ENCODE data around the gene DNAJC27. TPM values are rescaled to one million over a fixed set of nuclear protein-coding genes. Genes with fewer than 3 reads are reported as not detected.

Gene DNAJC27
- total RNA-seq, 1 experiment from 2014 or later, result 4.6 TPM

DNA sequence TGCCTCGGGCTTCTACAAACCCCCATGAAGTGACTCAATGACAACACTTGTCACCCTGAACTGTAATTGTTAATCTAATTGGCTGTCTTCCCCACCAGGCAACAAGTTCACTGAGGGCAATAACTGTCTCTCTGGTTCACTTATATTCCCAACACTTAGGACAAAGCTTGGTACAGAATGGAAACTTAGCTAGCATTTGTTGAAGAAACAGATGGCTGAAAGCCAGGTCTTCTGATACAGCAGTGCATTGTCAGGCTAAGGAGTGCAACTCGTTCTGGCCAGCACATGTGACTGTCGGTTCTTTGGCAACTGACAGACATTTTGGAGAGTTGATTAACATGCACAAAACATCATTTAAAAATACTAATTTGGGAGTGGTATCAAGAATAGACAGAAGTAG is 14.6 kb upstream of the DNAJC27 start:
- H3K4me2 ChIP-seq (ENCODE audit: low read length), result no peak overlapping the region
- H3K27ac ChIP-seq (ENCODE audit: low read depth, low read length), result no peak overlapping the region
- H4K20me1 ChIP-seq (ENCODE audit: insufficient read depth), result no peaks in the 10 kb centered on the region
- no peaks in the 10 kb centered on the region for H3K9me3 ChIP-seq (ENCODE audit: control insufficient read depth in 1 of 2, insufficient read depth in 1 of 2, low read depth in 1 of 2, low read length in 2 of 2)
- POLR2A ChIA-PET, result no interaction called here
- ATAC-seq (no peak), DNase-seq (ENCODE audit: low read depth, low spot score) (no peak)
- H3K36me3 ChIP-seq (ENCODE audit: control insufficient read depth in 1 of 2, insufficient read depth in 2 of 2, low read length in 2 of 2), result no peaks in the 10 kb centered on the region
- no peak overlapping the region for H3K4me3 ChIP-seq (replicated peaks in 1 of 2; ENCODE audit: low read depth in 1 of 2, low read length in 2 of 2)
- RAD21 ChIA-PET (ENCODE audit: low non-redundant PET in 1 of 2, low total read pairs in 2 of 2, uncharacterized antibody in 2 of 2, unreplicated experiment in 2 of 2), result no interaction called here
- H3K9ac ChIP-seq (ENCODE audit: low read length), result no peak overlapping the region
- TF ChIP-seq ZNF274 (IDR thresholded peaks at IDR 0.05; ENCODE audit: low read depth, low read length), result no peak
- TF ChIP-seq, protein P1, sequence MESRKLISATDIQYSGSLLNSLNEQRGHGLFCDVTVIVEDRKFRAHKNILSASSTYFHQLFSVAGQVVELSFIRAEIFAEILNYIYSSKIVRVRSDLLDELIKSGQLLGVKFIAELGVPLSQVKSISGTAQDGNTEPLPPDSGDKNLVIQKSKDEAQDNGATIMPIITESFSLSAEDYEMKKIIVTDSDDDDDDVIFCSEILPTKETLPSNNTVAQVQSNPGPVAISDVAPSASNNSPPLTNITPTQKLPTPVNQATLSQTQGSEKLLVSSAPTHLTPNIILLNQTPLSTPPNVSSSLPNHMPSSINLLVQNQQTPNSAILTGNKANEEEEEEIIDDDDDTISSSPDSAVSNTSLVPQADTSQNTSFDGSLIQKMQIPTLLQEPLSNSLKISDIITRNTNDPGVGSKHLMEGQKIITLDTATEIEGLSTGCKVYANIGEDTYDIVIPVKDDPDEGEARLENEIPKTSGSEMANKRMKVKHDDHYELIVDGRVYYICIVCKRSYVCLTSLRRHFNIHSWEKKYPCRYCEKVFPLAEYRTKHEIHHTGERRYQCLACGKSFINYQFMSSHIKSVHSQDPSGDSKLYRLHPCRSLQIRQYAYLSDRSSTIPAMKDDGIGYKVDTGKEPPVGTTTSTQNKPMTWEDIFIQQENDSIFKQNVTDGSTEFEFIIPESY (IDR thresholded peaks at IDR 0.05; ENCODE audit: extremely low read depth, insufficient replicate concordance, low read length), result no peak
- TF ChIP-seq, protein P2, sequence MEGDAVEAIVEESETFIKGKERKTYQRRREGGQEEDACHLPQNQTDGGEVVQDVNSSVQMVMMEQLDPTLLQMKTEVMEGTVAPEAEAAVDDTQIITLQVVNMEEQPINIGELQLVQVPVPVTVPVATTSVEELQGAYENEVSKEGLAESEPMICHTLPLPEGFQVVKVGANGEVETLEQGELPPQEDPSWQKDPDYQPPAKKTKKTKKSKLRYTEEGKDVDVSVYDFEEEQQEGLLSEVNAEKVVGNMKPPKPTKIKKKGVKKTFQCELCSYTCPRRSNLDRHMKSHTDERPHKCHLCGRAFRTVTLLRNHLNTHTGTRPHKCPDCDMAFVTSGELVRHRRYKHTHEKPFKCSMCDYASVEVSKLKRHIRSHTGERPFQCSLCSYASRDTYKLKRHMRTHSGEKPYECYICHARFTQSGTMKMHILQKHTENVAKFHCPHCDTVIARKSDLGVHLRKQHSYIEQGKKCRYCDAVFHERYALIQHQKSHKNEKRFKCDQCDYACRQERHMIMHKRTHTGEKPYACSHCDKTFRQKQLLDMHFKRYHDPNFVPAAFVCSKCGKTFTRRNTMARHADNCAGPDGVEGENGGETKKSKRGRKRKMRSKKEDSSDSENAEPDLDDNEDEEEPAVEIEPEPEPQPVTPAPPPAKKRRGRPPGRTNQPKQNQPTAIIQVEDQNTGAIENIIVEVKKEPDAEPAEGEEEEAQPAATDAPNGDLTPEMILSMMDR (IDR thresholded peaks at IDR 0.05 in 2 of 3, conservative IDR thresholded peaks at IDR 0.05 in 1 of 3; ENCODE audit: borderline replicate concordance in 1 of 3, insufficient read depth in 1 of 3, low read depth in 2 of 3, low read length in 2 of 3), result no peak
- H3K9me2 ChIP-seq (ENCODE audit: insufficient read depth), result no peaks in the 10 kb centered on the region
- H2AFZ ChIP-seq (ENCODE audit: low read depth, low read length, poor library complexity, severe bottlenecking), result no peak overlapping the region
- H3K79me2 ChIP-seq (ENCODE audit: insufficient read depth, low read length), result no peaks in the 10 kb centered on the region
- no peaks in the 10 kb centered on the region for H3K4me1 ChIP-seq (ENCODE audit: control insufficient read depth in 1 of 2, insufficient read depth in 2 of 2, low read length in 2 of 2)
- CTCF ChIA-PET, result no interaction called here
- H3K27me3 ChIP-seq (ENCODE audit: insufficient read depth, low read length), result no peaks in the 10 kb centered on the region
- no TSS peak for BruUV-seq (replicated peaks)
- intact Hi-C loops (cut with micrococcal nuclease), result no loop called here

DNA sequence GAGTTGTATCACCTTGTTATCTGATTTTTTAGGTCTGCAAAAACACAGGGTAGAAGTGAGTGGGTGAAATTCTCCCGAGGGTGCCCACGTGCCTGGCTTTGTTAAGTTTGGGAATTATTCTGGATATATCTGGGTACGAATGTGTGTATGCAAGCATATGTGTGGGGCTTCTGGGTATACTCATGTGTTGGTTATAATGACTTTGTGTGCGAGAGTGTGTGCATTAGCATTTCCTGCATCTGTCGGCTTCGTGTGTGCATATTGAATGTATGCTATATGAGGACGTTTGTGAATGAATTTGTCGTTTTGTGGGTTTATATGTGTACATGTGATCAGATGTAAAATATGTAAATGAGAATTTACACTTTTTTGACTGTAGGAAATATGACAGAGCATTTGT is 13.8 kb upstream of the DNAJC27 start:
- Histone ChIP-seq H3K4me3 (replicated peaks in 1 of 2; ENCODE audit: low read depth in 1 of 2, low read length in 2 of 2) (no peak overlapping the region), H3K9ac (ENCODE audit: low read length) (no peak overlapping the region), H3K36me3 (ENCODE audit: control insufficient read depth in 1 of 2, insufficient read depth in 2 of 2, low read length in 2 of 2) (no peaks in the 10 kb centered on the region), H3K4me1 (ENCODE audit: control insufficient read depth in 1 of 2, insufficient read depth in 2 of 2, low read length in 2 of 2) (no peaks in the 10 kb centered on the region), H4K20me1 (ENCODE audit: insufficient read depth) (no peaks in the 10 kb centered on the region), H3K79me2 (ENCODE audit: insufficient read depth, low read length) (no peaks in the 10 kb centered on the region), H3K9me3 (ENCODE audit: control insufficient read depth in 1 of 2, insufficient read depth in 1 of 2, low read depth in 1 of 2, low read length in 2 of 2) (no peaks in the 10 kb centered on the region), H2AFZ (ENCODE audit: low read depth, low read length, poor library complexity, severe bottlenecking) (no peak overlapping the region), H3K27ac (ENCODE audit: low read depth, low read length) (no peak overlapping the region), H3K27me3 (ENCODE audit: insufficient read depth, low read length) (no peaks in the 10 kb centered on the region), H3K9me2 (ENCODE audit: insufficient read depth) (no peaks in the 10 kb centered on the region), H3K4me2 (ENCODE audit: low read length) (no peak overlapping the region)
- ChIA-PET POLR2A (no interaction called here), RAD21 (ENCODE audit: low non-redundant PET in 1 of 2, low total read pairs in 2 of 2, uncharacterized antibody in 2 of 2, unreplicated experiment in 2 of 2) (no interaction called here), CTCF (no interaction called here)
- TF ChIP-seq POLR2AphosphoS5 (IDR thresholded peaks at IDR 0.05; ENCODE audit: low read depth, low read length) (no peak), EZH2phosphoT487 (IDR thresholded peaks at IDR 0.05; ENCODE audit: borderline replicate concordance) (no peak), ZNF274 (IDR thresholded peaks at IDR 0.05; ENCODE audit: low read depth, low read length) (no peak), EZH2 (IDR thresholded peaks at IDR 0.05) (no peak), POLR2A (IDR thresholded peaks at IDR 0.05; ENCODE audit: borderline replicate concordance, extremely low read depth, insufficient read depth, insufficient read length) (no peak), TCF7L2 (IDR thresholded peaks at IDR 0.05; ENCODE audit: borderline replicate concordance, extremely low read depth, insufficient read depth, insufficient read length) (no peak), ELF1 (IDR thresholded peaks at IDR 0.05; ENCODE audit: borderline replicate concordance, low read depth) (no peak), JUND (IDR thresholded peaks at IDR 0.05) (no peak)
- ATAC-seq, result no peak
- no peak for DNase-seq (ENCODE audit: low read depth, low spot score)
- intact Hi-C loops (cut with micrococcal nuclease), result no loop called here
- no TSS peak for BruUV-seq (replicated peaks)

Data from HCT116 (cell line).